Diencephalon (tissue), 1 donor: ENCODE measurements around the gene SLC28A3. TPM values are rescaled to one million over a fixed set of nuclear protein-coding genes. Genes with fewer than 3 reads are reported as not detected.

Source experiments
- total RNA-seq: library from RNA; depleted of rRNA; stranded (reverse); fragments of >200 nt; gene quantifications from one replicate; pipeline ENCODE4 v1.2.3, GENCODE V29; 2014

Gene SLC28A3, protein sequence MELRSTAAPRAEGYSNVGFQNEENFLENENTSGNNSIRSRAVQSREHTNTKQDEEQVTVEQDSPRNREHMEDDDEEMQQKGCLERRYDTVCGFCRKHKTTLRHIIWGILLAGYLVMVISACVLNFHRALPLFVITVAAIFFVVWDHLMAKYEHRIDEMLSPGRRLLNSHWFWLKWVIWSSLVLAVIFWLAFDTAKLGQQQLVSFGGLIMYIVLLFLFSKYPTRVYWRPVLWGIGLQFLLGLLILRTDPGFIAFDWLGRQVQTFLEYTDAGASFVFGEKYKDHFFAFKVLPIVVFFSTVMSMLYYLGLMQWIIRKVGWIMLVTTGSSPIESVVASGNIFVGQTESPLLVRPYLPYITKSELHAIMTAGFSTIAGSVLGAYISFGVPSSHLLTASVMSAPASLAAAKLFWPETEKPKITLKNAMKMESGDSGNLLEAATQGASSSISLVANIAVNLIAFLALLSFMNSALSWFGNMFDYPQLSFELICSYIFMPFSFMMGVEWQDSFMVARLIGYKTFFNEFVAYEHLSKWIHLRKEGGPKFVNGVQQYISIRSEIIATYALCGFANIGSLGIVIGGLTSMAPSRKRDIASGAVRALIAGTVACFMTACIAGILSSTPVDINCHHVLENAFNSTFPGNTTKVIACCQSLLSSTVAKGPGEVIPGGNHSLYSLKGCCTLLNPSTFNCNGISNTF
- 0.23 TPM for total RNA-seq

DNA sequence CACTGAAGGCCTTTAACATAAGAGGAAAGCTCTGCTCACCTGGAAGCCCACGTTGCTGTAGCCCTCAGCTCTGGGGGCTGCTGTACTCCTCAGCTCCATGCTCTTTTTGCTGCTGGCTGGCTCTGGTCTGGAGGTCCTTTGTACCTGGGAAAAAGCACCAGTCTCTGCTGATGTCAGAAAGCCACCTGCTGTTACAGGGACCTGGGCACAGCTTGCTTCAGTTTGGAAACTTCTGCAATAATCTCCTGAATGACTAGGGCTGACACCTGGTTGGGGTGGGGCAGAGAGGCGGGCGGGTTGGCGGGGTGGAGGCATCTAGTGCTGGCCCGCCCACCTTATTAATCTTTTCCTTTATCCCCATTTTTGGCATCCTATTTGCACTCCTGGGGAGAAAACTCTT, at the start of gene SLC28A3:
TSS of gene SLC28A3 (minus strand) at position 224 of the 400 bp plus-strand sequence. CDS start at position 99, 125 bp downstream.

